Activated CD4-positive, CD25-positive, alpha-beta regulatory T cell (primary cell): ENCODE results near the gene CDH4.
"Not testable (repeated sequence)": the region's sequence is repeated elsewhere in the genome, so short reads cannot be mapped to it uniquely, and the experiment has no call there.

Experiments
- DNase-seq, 4 experiments: peaks; one replicate each; lab custom pipeline; 2025; lab: John Stamatoyannopoulos, UW

Gene CDH4

GRCh38 chr20:61459705-61460104 lies 207.6 kb downstream of the CDH4 start:
- DNase-seq, result no peak

- DNase-seq, result no peak
These were observed 208.4 kb downstream of the CDH4 start for GRCh38 chr20:61460261-61461052.

DNA sequence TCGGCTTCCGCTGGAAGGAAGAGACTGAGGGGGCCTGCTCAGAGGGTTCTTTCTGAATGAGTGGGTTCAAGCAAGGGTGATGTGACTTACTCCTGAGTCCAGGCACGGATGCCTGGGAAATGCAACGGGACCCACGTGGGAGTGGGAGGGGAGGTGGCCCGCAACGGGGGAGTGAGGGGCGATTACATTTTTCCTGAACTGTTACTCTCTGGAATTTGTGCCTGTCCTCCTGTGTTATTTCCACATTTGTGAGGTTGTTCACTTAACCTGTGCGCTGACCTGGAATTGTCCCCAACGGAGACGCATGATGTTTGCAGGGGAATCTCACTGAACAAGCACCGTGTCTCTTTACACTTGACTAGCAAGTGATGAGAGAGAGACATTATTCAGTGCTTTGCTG lies 209.4 kb downstream of the CDH4 start:
- no peak for DNase-seq

GRCh38 chr20:61464307-61465303 lies 212.5 kb downstream of the CDH4 start:
- no peak for DNase-seq

DNA sequence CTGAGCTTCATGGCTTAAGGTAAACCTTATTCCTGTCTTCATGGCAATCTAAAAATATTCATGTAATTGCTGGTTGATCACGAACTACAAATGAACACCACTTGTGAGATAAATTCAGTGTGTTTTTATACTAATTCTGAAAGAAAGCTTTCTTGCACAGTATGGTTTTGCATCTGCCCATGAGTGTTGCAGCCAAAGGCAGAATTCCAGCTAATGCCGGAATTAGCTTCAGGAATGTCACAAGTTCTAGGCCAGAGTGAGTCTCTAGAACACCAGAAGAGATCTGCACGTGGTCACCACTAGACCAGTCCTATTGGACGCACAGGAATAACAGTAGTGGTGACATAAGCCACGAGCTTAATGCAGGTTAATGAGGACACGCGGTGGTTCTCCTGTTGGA lies 223.7 kb downstream of the CDH4 start:
- no peak for DNase-seq

- no peak for DNase-seq
These were observed 224.9 kb downstream of the CDH4 start for GRCh38 chr20:61476956-61477355.

DNA sequence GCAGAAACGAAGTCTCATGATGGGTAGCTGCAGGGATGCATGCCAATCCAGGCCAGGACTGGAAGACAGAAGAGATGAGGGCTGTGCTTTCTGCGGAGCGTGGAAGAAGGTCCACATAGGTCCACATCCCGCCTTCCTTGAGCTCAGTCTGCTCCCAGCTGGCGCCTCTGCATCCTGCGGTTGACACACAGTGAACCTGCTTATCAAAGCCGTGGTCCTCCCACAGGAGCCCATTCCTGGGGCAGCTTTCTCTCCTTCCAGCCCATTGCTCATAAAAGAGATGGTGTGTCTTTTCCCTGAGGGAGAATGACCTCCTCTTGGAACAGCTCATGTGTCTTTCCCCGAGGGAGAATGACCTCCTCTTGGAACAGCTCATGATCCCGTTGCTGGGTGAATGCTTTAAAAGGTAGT lies 225.4 kb downstream of the CDH4 start:
- DNase-seq, result no peak

GRCh38 chr20:61478094-61478493 lies 226.0 kb downstream of the CDH4 start:
- no peak for DNase-seq

DNA sequence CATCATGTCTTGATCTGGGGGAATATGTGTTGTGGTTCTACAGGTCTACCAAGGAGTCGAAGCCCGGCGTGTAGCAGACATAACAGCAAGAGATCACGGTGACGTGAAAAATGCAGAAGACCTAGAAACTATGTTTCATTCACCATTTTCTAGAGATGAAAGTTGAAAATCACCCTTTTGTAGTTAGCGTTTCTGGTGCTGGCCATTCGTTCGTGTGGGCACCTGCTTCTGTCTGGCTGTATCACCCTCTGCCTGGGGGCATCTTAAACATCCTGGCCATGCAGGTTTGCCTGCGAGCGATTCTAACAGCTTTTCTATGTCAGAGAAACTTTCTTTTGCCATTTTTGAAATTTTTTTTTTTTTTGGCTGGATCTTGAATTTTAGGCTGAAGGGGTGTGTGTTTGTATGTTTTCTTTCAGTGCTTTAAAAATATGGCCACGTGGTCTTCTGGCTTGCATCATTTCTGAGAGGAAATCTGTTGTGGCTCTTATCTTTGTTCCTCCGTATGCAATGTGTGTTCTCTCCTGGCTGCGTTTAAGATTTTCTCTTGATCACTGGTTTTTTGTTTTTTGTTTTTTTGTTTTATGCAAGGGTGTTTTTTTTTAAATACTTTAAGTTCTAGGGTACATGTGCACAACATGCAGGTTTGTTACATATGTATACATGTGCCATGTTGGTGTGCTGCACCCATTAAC lies 226.7 kb downstream of the CDH4 start:
- DNase-seq, result no peak

- DNase-seq, result not testable (repeated sequence)
These were observed 227.4 kb downstream of the CDH4 start for GRCh38 chr20:61479433-61479832.

DNA sequence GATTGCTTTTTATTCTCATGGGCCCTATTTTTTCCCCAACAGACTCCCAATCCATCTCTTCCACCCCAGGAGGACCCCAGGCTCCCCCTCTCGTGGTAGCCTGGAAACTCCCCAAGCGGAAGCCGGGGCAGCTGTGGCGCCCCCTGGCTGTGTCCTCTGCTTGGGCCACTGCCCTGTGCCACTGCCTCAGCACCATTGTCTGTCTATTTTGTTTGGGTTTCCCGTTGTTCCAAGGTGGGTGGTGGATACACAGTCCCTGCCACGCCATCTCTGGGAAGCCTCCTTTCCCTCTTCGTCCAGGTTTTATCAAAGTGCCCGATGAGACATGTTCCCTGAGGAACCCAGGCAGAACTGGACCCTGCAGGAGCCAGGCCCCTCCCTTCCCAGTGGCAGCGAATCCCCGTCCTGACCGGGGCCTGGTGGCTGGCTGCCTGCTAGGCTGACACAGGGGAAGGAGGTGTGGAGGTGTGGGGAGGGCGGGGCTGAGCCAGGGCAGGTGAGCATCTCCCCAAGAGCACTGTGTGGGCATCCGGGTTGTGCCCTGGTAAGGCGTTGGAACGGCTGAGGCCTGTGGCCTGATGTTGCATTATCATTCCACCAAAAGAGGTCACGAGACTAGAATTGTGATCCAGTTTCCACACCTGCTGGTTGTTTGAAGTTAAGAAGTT lies 228.2 kb downstream of the CDH4 start:
- no peak for DNase-seq

GRCh38 chr20:61482056-61482887 lies 230.2 kb downstream of the CDH4 start:
- no peak for DNase-seq

DNA sequence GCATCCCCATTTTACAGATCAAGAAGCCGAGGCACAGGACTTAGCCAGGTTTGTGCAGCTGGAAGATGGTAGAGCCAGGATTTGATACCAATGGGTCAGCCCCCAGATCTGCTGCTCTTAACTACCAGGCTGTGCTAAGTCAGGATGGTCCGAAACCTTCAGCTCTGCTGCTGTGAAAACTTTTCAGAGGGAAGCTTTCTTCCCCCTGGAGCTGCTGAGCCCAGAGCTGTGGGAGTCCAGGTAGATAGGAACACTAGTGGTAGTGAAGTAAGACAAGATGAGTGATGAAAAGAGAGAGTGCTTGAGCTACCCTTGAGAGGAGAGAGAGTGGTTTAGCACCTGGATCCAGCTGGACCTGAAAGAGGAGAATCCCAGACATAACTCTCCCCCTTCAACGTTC lies 230.8 kb downstream of the CDH4 start:
- DNase-seq, result no peak

DNA sequence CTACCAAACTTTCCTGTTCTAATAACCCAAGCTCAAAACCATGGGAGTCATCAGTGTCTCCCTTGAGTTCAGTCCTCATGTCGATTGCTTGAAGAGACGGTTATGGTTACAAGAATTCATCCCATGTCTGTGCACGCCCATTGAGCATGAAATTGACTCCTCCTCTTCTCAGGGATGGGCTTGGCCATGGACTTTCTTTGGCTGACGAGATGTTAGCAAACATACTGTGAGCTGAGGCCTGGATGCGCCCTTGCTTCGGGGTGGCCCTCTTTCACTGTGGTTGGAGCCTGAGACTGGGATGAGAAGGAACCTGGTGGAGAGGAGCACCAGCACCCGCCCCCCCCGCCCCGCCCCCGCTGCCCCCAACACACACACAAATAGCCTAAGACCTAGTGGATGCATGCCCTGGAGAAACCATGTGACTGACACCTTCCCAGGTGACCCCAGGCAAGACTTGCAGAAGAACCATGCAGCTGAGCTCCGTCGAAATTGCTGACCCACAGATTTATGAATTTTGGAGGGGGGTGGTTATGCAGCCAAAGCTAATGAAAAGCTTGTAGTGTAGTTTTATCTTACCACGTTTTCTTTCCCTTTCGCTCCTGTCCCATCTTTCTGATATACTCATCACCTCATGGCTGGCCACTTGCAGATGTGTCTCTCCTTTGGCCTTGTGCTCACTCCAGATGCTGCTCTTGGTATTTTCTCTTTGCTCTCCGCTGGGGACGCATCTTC lies 231.4 kb downstream of the CDH4 start:
- DNase-seq, result no peak

GRCh38 chr20:61486198-61486597 lies 234.1 kb downstream of the CDH4 start:
- no peak for DNase-seq

DNA sequence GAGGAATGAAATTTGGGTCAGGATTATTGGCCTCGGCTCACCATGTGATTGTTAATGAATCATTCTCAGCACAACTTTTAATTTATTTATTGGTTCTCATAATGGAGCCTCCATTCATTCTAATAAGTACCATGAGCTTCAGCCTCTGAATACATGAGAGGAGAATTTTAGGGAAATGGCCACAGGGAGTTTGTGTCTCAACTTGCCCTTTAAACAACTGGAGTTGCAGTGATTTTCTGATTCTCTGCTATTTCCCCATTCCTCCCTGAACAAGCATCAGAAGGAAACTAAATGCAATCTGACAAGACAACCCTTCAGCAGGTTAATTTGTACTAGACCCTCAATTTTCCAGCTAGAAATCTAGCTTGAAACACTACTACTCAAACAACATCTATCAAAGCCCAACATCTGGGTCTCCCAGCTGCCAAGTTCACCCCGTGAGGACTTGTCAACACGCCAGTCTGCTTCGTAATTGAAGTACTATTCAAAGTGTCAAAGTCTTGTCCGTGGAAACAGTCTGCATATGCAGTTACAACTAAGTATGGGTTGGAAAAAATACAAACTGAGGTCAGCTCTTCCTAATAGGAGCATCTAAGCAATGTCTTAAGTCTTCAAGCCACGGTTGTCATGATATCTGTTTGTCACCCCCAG lies 235.4 kb downstream of the CDH4 start:
- no peak for DNase-seq

DNA sequence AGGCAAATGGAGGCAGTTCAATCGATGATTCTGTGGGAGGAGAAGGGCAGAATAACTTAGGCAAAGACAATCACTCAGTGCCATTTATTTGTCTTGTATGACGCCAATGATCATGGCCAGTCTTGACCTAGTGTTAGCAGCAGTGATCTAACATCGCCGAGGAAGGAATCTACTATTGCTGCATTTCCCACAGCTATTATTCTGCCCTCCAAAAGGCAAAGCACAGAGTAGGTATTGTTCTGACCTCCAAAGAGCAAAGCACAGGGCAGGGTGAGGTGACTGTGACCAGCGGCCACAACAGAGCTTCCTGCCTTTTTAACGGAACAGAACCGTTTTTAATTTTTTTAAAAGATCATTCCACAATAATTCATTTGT lies 235.9 kb downstream of the CDH4 start:
- no peak for DNase-seq

- DNase-seq, result no peak
These were observed 238.7 kb downstream of the CDH4 start for GRCh38 chr20:61490721-61491120.

GRCh38 chr20:61492065-61492464 lies 240.0 kb downstream of the CDH4 start:
- DNase-seq, result no peak
